Activated effector memory CD4-positive, alpha-beta T cell treated with anti-CD3 and anti-CD28 coated beads, Interleukin-2, amount 50 U/mL, for 16 hours (primary cell): Measurements from ENCODE around the gene ZNF66.
"Not testable (repeated sequence)": the region's sequence is repeated elsewhere in the genome, so short reads cannot be mapped to it uniquely, and the experiment has no call there.

Experiments
- DNase-seq: peaks from one replicate; pipeline ENCODE4 v3.0.0-alpha.2; 2020

The ZNF66 gene

GRCh38 chr19:20776083-20777076 is at the start of gene ZNF66:
TSS of gene ZNF66 (plus strand) at chr19:20776304. CDS start at chr19:20776448, 144 bp downstream.
- DNase-seq, result peak; percentile 97

DNA sequence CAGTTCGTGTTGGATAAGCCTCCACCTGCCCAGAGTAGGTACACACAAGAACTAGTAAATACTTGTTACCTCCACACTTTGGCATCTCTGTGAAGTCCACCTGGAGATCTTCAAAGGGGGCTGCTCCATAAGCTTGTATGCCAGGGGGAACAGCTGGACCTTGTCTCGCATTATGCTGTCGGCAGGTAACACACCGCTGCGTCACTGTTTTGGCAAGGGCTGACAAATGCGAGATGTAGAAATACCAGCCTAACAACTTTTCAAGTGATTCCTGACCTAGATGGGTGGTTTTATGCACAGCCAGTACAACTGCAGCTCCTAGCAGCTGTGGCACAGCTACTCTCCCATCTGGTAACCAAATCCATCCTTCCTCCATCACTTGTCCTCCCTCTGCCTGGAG is 25.9 kb upstream of the ZNF66 start:
- not testable (repeated sequence) for DNase-seq

DNA sequence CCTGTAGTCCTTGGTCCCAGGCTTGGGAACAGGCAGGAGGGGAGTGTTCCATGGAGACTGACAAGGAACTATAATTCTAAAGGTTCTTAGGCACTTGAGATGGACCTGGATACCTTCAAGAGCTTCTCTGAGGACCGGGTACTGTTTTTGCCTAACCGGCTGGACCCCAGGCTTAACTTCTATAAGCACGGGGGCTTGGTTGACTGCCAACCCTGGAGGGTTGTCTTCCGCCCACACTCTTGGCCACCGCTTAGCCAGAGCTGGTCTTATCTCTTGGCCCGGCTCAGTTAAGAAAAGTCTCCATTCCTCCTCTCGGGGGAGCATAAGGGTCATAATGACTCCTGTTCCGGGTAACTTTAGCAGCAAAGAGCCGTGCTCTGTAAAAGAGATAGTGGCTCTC is 23.8 kb upstream of the ZNF66 start:
- DNase-seq, result not testable (repeated sequence)

- DNase-seq, result not testable (repeated sequence)
Measured at GRCh38 chr19:20769225-20769736, 6.8 kb upstream of the ZNF66 start.

GRCh38 chr19:20787786-20788185 is 11.7 kb downstream of the ZNF66 start:
- DNase-seq, result no peak

GRCh38 chr19:20791806-20792205 is 15.7 kb downstream of the ZNF66 start:
- no peak for DNase-seq

GRCh38 chr19:20806311-20807262 is 30.5 kb downstream of the ZNF66 start:
- DNase-seq, result not testable (repeated sequence)

DNA sequence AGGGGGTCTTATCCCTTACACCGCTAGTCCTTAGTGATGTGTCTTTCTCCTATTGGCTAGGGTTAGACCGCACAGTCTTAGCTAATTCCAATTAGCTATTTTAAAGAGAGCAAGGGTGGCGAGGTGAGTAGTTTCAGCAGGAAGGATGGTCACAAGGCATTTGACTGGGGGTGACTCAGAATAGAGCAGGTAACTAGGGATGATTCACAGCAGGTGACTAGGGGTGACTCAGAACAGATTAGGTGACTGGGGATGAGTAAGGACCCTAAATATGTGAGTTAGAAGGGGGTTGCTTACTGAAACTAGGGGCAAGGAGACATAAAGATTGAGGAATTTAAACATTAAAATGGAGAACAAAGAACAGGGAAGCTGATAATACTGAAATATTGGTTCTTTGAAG is 64.3 kb downstream of the ZNF66 start:
- no peak for DNase-seq
